Measurements from ENCODE around the gene GABRG3. TPM values are rescaled to one million over a fixed set of nuclear protein-coding genes. Genes with fewer than 3 reads are reported as not detected.

The GABRG3 gene
- total and polyA plus RNA-seq, 9 of the 15 experiments (the other 6 are each of a cell fraction or from before 2014, with no cell fraction given), result 4.0 to 15.1 (median 11.2) TPM

- H3K27ac ChIP-seq (ENCODE audit: extremely low read depth, low read depth, low read length), result no peak overlapping the region
- no peak overlapping the region for H3K9ac ChIP-seq (ENCODE audit: insufficient read depth in 1 of 2, low read depth in 2 of 2, low read length in 2 of 2)
- no peak for DNase-seq (ENCODE audit: extremely low read depth in 1 of 4, low spot score in 3 of 4)
- H3K4me2 ChIP-seq (ENCODE audit: insufficient read depth, low read length), result no peak overlapping the region
- H3K9me3 ChIP-seq (replicated peaks; ENCODE audit: control insufficient read depth, insufficient read depth, low read depth, low read length), result no peaks in the 10 kb centered on the region
- no peaks in the 10 kb centered on the region for H4K20me1 ChIP-seq (replicated peaks; ENCODE audit: control insufficient read depth, insufficient read depth, low read length)
- in situ Hi-C loops (cut with MboI), result no loop called here
- ChIA-PET CTCF (ENCODE audit: low intra/inter-chr PET ratio) (no interaction called here), POLR2A (no interaction called here)
- peaks cover 5 to 34% of the 10 kb centered on the region in 2 experiments; a peak in 3 of 5 replicates for H3K27me3 ChIP-seq (ENCODE audit: control insufficient read depth in 2 of 2, insufficient read depth in 2 of 2, low read length in 2 of 2)
- H3K4me1 ChIP-seq (replicated peaks in 1 of 2; ENCODE audit: control insufficient read depth in 2 of 2, insufficient read depth in 2 of 2, low read length in 2 of 2), result no peaks in the 10 kb centered on the region
- H3K79me2 ChIP-seq (ENCODE audit: control insufficient read depth, insufficient read depth, low read length), result no peaks in the 10 kb centered on the region
- H2AFZ ChIP-seq (ENCODE audit: low read depth, low read length), result no peak overlapping the region
- intact Hi-C loops (cut with micrococcal nuclease), result no loop called here
- no peak overlapping the region for H3K4me3 ChIP-seq
- no peak for ATAC-seq
- TF ChIP-seq, protein P1, sequence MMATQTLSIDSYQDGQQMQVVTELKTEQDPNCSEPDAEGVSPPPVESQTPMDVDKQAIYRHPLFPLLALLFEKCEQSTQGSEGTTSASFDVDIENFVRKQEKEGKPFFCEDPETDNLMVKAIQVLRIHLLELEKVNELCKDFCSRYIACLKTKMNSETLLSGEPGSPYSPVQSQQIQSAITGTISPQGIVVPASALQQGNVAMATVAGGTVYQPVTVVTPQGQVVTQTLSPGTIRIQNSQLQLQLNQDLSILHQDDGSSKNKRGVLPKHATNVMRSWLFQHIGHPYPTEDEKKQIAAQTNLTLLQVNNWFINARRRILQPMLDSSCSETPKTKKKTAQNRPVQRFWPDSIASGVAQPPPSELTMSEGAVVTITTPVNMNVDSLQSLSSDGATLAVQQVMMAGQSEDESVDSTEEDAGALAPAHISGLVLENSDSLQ (IDR thresholded peaks at IDR 0.05), result no peak
- TF ChIP-seq ZNF57 (CRISPR knock-in tag; IDR thresholded peaks at IDR 0.05), result no peak
- TF ChIP-seq ZNF707 (CRISPR knock-in tag; conservative IDR thresholded peaks at IDR 0.05), result no peak
- TF ChIP-seq ERF (CRISPR knock-in tag; IDR thresholded peaks at IDR 0.05), result no peak
- no peak for FAIRE-seq
- no peaks in the 10 kb centered on the region for H3K36me3 ChIP-seq (ENCODE audit: control insufficient read depth, insufficient read depth, low read length)
- 1% methylated on average over 8 of the region's 8 CpGs for WGBS (ENCODE audit: insufficient coverage, low coverage, missing lambda C conversion rate)
- BruUV-seq (replicated peaks), result no TSS peak
- peaks cover 2% of the 10 kb centered on the region for H3K9me1 ChIP-seq (ENCODE audit: control insufficient read depth, insufficient read depth, low read length)
Observed at GRCh38 chr15:26943866-26944265, 27.1 kb upstream of the GABRG3 start.

- peaks cover 2% of the 10 kb centered on the region for H3K9me1 ChIP-seq (ENCODE audit: control insufficient read depth, insufficient read depth, low read length)
- CTCF ChIA-PET (ENCODE audit: low intra/inter-chr PET ratio), result no interaction called here
- no peaks in the 10 kb centered on the region for H3K9me3 ChIP-seq (replicated peaks; ENCODE audit: control insufficient read depth, insufficient read depth, low read depth, low read length)
- no peak overlapping the region for H3K4me2 ChIP-seq (ENCODE audit: insufficient read depth, low read length)
- H3K4me3 ChIP-seq, result no peak overlapping the region
- DNase-seq (ENCODE audit: extremely low read depth in 1 of 4, low spot score in 3 of 4) (no peak), FAIRE-seq (no peak), ATAC-seq (no peak)
- POLR2A ChIA-PET, result no interaction called here
- H3K79me2 ChIP-seq (ENCODE audit: control insufficient read depth, insufficient read depth, low read length), result no peaks in the 10 kb centered on the region
- H3K36me3 ChIP-seq (ENCODE audit: control insufficient read depth, insufficient read depth, low read length), result no peaks in the 10 kb centered on the region
- H2AFZ ChIP-seq (ENCODE audit: low read depth, low read length), result no peak overlapping the region
- no peaks in the 10 kb centered on the region for H4K20me1 ChIP-seq (replicated peaks; ENCODE audit: control insufficient read depth, insufficient read depth, low read length)
- H3K9ac ChIP-seq (ENCODE audit: insufficient read depth in 1 of 2, low read depth in 2 of 2, low read length in 2 of 2), result no peak overlapping the region
- in situ Hi-C loops (cut with MboI), result no loop called here
- no peak overlapping the region for H3K27ac ChIP-seq (ENCODE audit: extremely low read depth, low read depth, low read length)
- BruUV-seq (replicated peaks), result no TSS peak
- WGBS (ENCODE audit: insufficient coverage, low coverage, missing lambda C conversion rate), result 0% methylated on average over 10 of the region's 13 CpGs
- intact Hi-C loops (cut with micrococcal nuclease), result no loop called here
- no peaks in the 10 kb centered on the region for H3K4me1 ChIP-seq (replicated peaks in 1 of 2; ENCODE audit: control insufficient read depth in 2 of 2, insufficient read depth in 2 of 2, low read length in 2 of 2)
- H3K27me3 ChIP-seq (ENCODE audit: control insufficient read depth in 2 of 2, insufficient read depth in 2 of 2, low read length in 2 of 2), result peaks cover 5 to 34% of the 10 kb centered on the region in 2 experiments; a peak in 3 of 5 replicates
- TF ChIP-seq, protein P2, sequence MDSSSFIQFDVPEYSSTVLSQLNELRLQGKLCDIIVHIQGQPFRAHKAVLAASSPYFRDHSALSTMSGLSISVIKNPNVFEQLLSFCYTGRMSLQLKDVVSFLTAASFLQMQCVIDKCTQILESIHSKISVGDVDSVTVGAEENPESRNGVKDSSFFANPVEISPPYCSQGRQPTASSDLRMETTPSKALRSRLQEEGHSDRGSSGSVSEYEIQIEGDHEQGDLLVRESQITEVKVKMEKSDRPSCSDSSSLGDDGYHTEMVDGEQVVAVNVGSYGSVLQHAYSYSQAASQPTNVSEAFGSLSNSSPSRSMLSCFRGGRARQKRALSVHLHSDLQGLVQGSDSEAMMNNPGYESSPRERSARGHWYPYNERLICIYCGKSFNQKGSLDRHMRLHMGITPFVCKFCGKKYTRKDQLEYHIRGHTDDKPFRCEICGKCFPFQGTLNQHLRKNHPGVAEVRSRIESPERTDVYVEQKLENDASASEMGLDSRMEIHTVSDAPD (CRISPR knock-in tag; IDR thresholded peaks at IDR 0.05), result no peak
- TF ChIP-seq NCOA2 (IDR thresholded peaks at IDR 0.05; ENCODE audit: partially characterized antibody in 2 of 2) (no peak), TBL1XR1 (IDR thresholded peaks at IDR 0.05; ENCODE audit: low read length in 2 of 2) (no peak), DEAF1 (CRISPR knock-in tag; IDR thresholded peaks at IDR 0.05) (no peak), SRSF7 (optimal IDR thresholded peaks at IDR 0.05; ENCODE audit: low read depth, low read length) (no peak), ZKSCAN1 (IDR thresholded peaks at IDR 0.05; ENCODE audit: low read depth, low read length) (no peak), ZNF124 (CRISPR knock-in tag; IDR thresholded peaks at IDR 0.05) (no peak)
- TF ChIP-seq, protein P3, sequence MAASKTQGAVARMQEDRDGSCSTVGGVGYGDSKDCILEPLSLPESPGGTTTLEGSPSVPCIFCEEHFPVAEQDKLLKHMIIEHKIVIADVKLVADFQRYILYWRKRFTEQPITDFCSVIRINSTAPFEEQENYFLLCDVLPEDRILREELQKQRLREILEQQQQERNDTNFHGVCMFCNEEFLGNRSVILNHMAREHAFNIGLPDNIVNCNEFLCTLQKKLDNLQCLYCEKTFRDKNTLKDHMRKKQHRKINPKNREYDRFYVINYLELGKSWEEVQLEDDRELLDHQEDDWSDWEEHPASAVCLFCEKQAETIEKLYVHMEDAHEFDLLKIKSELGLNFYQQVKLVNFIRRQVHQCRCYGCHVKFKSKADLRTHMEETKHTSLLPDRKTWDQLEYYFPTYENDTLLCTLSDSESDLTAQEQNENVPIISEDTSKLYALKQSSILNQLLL (CRISPR knock-in tag; IDR thresholded peaks at IDR 0.05; ENCODE audit: borderline replicate concordance), result no peak
Observed at GRCh38 chr15:26945046-26945445, 25.9 kb upstream of the GABRG3 start.

Measured in K562 (cell line).